HL-60 (cell line): ENCODE measurements around the gene KCNH1.

Experiments
- DNase-seq, 2 experiments: peaks; one replicate each; pipeline ENCODE4 v3.0.0-alpha.2; 2010 to 2020; ENCODE audit warnings: low read depth in 1 of 2, low spot score in 1 of 2
- H3K27ac ChIP-seq: fragments of 250-450 bp; sonication (Bioruptor Pico); replicated peaks from 2 replicates; pipeline ENCODE4 v1.5.1; 2020; ENCODE audit warnings: mild to moderate bottlenecking, moderate library complexity
- H3K27me3 ChIP-seq: fragments of 250-450 bp; sonication (Bioruptor Pico); 2 replicates; pipeline ENCODE4 v1.5.1; 2021; ENCODE audit warnings: mild to moderate bottlenecking, moderate library complexity; ENCODE audit not compliant: insufficient read depth, poor library complexity, severe bottlenecking
- H3K4me3 ChIP-seq: replicated peaks from 2 replicates; pipeline ENCODE4 v1.5.1; 2011; ENCODE audit warnings: mild to moderate bottlenecking, control low read depth, low read length; ENCODE audit not compliant: insufficient read depth
- GABPA ChIP-seq: IDR thresholded peaks from 2 replicates; pipeline ENCODE4 v1.6.1; 2012; ENCODE audit warnings: low read depth
- POLR2AphosphoS5 ChIP-seq: IDR thresholded peaks from 2 replicates; pipeline ENCODE4 v1.6.1; 2012; ENCODE audit warnings: low read depth
- SPI1 ChIP-seq: IDR thresholded peaks from 2 replicates; pipeline ENCODE4 v1.6.1; 2012; ENCODE audit warnings: low read depth, mild to moderate bottlenecking, borderline replicate concordance
- TF ChIP-seq, protein P1 (sequence below): IDR thresholded peaks from one replicate; pipeline ENCODE4 v1.5.1; 2011; ENCODE audit warnings: low read length, control low read depth, inconsistent platforms; ENCODE audit not compliant: insufficient read depth
- TF ChIP-seq, protein P2 (sequence below): IDR thresholded peaks from 2 replicates; pipeline ENCODE4 v1.6.1; 2012; ENCODE audit warnings: low read depth; ENCODE audit not compliant: insufficient replicate concordance

The KCNH1 gene

DNA sequence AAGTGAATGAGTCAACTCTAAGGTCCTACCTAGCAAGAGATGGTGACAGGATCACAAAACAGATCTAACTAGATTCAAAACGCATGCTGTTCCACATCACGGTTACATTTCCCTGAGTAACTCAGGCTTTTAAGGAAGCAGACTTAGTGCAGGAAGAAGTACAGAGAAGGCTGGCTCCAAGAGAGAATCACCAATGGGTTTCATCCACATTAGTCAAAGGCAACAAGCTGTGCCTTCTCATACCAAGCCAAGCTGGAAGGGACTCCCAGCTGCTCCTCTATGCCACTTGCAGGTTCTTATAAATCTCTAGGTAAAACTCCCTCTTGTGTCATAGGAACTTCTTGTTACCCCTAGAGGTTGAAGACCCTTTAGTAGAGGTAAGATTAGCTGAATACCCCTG lies 109.0 kb downstream of the KCNH1 start:
- Histone ChIP-seq H3K27me3 (no peaks in the 10 kb centered on the region), H3K27ac (no peak overlapping the region), H3K4me3 (no peak overlapping the region)
- TF ChIP-seq GABPA (no peak), POLR2AphosphoS5 (no peak), SPI1 (no peak)
- TF ChIP-seq, protein P1, sequence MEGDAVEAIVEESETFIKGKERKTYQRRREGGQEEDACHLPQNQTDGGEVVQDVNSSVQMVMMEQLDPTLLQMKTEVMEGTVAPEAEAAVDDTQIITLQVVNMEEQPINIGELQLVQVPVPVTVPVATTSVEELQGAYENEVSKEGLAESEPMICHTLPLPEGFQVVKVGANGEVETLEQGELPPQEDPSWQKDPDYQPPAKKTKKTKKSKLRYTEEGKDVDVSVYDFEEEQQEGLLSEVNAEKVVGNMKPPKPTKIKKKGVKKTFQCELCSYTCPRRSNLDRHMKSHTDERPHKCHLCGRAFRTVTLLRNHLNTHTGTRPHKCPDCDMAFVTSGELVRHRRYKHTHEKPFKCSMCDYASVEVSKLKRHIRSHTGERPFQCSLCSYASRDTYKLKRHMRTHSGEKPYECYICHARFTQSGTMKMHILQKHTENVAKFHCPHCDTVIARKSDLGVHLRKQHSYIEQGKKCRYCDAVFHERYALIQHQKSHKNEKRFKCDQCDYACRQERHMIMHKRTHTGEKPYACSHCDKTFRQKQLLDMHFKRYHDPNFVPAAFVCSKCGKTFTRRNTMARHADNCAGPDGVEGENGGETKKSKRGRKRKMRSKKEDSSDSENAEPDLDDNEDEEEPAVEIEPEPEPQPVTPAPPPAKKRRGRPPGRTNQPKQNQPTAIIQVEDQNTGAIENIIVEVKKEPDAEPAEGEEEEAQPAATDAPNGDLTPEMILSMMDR = no peak
- TF ChIP-seq, protein P2, sequence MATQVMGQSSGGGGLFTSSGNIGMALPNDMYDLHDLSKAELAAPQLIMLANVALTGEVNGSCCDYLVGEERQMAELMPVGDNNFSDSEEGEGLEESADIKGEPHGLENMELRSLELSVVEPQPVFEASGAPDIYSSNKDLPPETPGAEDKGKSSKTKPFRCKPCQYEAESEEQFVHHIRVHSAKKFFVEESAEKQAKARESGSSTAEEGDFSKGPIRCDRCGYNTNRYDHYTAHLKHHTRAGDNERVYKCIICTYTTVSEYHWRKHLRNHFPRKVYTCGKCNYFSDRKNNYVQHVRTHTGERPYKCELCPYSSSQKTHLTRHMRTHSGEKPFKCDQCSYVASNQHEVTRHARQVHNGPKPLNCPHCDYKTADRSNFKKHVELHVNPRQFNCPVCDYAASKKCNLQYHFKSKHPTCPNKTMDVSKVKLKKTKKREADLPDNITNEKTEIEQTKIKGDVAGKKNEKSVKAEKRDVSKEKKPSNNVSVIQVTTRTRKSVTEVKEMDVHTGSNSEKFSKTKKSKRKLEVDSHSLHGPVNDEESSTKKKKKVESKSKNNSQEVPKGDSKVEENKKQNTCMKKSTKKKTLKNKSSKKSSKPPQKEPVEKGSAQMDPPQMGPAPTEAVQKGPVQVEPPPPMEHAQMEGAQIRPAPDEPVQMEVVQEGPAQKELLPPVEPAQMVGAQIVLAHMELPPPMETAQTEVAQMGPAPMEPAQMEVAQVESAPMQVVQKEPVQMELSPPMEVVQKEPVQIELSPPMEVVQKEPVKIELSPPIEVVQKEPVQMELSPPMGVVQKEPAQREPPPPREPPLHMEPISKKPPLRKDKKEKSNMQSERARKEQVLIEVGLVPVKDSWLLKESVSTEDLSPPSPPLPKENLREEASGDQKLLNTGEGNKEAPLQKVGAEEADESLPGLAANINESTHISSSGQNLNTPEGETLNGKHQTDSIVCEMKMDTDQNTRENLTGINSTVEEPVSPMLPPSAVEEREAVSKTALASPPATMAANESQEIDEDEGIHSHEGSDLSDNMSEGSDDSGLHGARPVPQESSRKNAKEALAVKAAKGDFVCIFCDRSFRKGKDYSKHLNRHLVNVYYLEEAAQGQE = no peak
- DNase-seq = no peak

DNA sequence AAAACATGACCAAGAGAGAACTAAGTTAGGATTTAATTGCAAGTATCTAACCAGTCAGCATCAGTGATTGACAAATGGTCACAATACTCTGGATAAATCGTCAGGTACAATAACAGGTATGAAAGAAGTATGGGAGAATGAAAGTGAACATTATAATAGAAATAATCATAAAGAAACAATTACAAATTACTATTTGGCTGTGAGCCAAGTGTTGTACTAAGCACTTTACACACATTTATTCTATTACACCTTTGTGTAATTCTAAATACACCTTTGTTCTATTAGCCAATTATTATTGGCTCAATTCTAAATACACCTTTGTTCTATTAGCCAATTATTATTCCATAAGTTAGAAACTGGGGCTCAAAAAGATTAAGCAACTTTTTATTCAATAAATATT lies 114.7 kb downstream of the KCNH1 start:
- Histone ChIP-seq H3K27me3 (no peaks in the 10 kb centered on the region), H3K4me3 (no peak overlapping the region), H3K27ac (no peak overlapping the region)
- no peak for DNase-seq
- TF ChIP-seq GABPA = no peak
- TF ChIP-seq, protein P1 = no peak
- TF ChIP-seq POLR2AphosphoS5 = no peak
- TF ChIP-seq, protein P2 = no peak
- TF ChIP-seq SPI1 = no peak

DNA sequence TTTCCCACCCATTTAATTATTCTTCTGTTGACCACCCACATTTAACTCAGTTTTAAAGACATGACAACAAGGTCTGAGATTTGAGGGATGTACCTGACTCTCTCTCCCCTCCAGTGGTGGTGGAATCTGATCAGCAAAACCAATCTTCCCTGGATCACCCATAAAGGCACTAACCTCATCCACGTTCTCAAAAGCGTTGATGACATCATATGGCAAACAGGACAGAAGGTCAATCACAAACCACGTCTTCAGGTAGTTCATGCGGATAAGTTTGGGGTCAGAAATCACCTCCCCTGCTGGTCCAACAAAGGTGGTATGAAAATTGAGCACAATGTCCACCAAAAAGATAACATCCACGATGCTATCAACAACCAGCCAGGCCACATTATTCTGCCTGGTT lies 115.3 kb downstream of the KCNH1 start:
- TF ChIP-seq SPI1 (no peak), POLR2AphosphoS5 (no peak), GABPA (no peak)
- TF ChIP-seq, protein P2 = no peak
- TF ChIP-seq, protein P1 = no peak
- no peak for DNase-seq
- H3K27me3 ChIP-seq = no peaks in the 10 kb centered on the region
- no peak overlapping the region for H3K4me3 ChIP-seq
- H3K27ac ChIP-seq = no peak overlapping the region
